GM23338 (cell line): Measurements from ENCODE around the gene SNRNP200. TPM values are rescaled to one million over a fixed set of nuclear protein-coding genes. Genes with fewer than 3 reads are reported as not detected.

Experiments used
- ATAC-seq: fragments of 200-7000 bp; cut with Tn5 transposase; 3 replicates; pipeline ENCODE4 v1.9.1; 2020
- DNase-seq: peaks from one replicate; pipeline ENCODE4 v3.0.0-alpha.2; 2015; ENCODE audit warnings: low spot score
- H2AFZ ChIP-seq: fragments of 200-600 bp; sonication (generic); 2 replicates; pipeline ENCODE4 v1.8.0; 2016; ENCODE audit warnings: antibody characterized with exemption, mild to moderate bottlenecking, moderate library complexity
- H3F3A ChIP-seq: fragments of 200-600 bp; sonication (generic); replicated peaks from 2 replicates; pipeline ENCODE4 v1.8.0; 2017; ENCODE audit warnings: antibody characterized with exemption, mixed run types, low read depth
- H3K27ac ChIP-seq: fragments of 200-600 bp; sonication (generic); 2 replicates; pipeline ENCODE4 v1.6.1; 2016; ENCODE audit warnings: low read depth
- H3K27me3 ChIP-seq: fragments of 200-600 bp; sonication (generic); 2 replicates; pipeline ENCODE4 v1.8.0; 2016; ENCODE audit warnings: mild to moderate bottlenecking, mixed run types, moderate library complexity; ENCODE audit not compliant: insufficient read depth
- H3K36me3 ChIP-seq: fragments of 200-600 bp; sonication (generic); 2 replicates; pipeline ENCODE4 v1.8.0; 2016; ENCODE audit warnings: mild to moderate bottlenecking; ENCODE audit not compliant: insufficient read depth
- H3K4me1 ChIP-seq: fragments of 200-600 bp; sonication (generic); 2 replicates; pipeline ENCODE4 v1.8.0; 2016; ENCODE audit warnings: mild to moderate bottlenecking, moderate library complexity; ENCODE audit not compliant: insufficient read depth
- H3K4me2 ChIP-seq: fragments of 200-600 bp; sonication (generic); 2 replicates; pipeline ENCODE4 v1.7.1; 2017; ENCODE audit warnings: mixed run types
- H3K4me3 ChIP-seq: fragments of 200-600 bp; sonication (generic); 2 replicates; pipeline ENCODE4 v1.6.1; 2016; ENCODE audit warnings: mixed run types
- H3K79me2 ChIP-seq: fragments of 200-600 bp; sonication (generic); replicated peaks from 2 replicates; pipeline ENCODE4 v1.8.0; 2017; ENCODE audit warnings: mild to moderate bottlenecking; ENCODE audit not compliant: insufficient read depth
- H3K9me2 ChIP-seq: fragments of 200-600 bp; sonication (generic); 2 replicates; pipeline ENCODE4 v1.8.0; 2017; ENCODE audit not compliant: insufficient read depth
- H4K20me1 ChIP-seq: fragments of 200-600 bp; sonication (generic); replicated peaks from 2 replicates; pipeline ENCODE4 v1.8.0; 2017; ENCODE audit warnings: mild to moderate bottlenecking; ENCODE audit not compliant: insufficient read depth
- H3K27ac Mint-ChIP-seq: 2 replicates; pipeline ENCODE4 v1.8.0; 2020; ENCODE audit warnings: inconsistent platforms, mild to moderate bottlenecking, moderate library complexity, mixed read lengths
- H3K27me3 Mint-ChIP-seq: 3 replicates; pipeline ENCODE4 v1.8.0; 2022; ENCODE audit warnings: low read depth, mild to moderate bottlenecking, moderate library complexity, mixed read lengths, inconsistent platforms; ENCODE audit not compliant: insufficient read depth, poor library complexity
- H3K36me3 Mint-ChIP-seq: 3 replicates; pipeline ENCODE4 v1.8.0; 2021; ENCODE audit warnings: low read depth, mild to moderate bottlenecking, inconsistent platforms, moderate library complexity, mixed read lengths
- H3K4me1 Mint-ChIP-seq: 3 replicates; pipeline ENCODE4 v1.8.0; 2020; ENCODE audit warnings: mild to moderate bottlenecking, inconsistent platforms, mixed read lengths
- H3K4me3 Mint-ChIP-seq: 3 replicates; pipeline ENCODE4 v1.8.0; 2021; ENCODE audit warnings: moderate library complexity, mild to moderate bottlenecking, inconsistent platforms, mixed read lengths
- H3K9me3 Mint-ChIP-seq: 3 replicates; pipeline ENCODE4 v1.8.0; 2020; ENCODE audit warnings: moderate library complexity, mild to moderate bottlenecking, inconsistent platforms, mixed read lengths
- CREB1 ChIP-seq: fragments of 250-450 bp; sonication (Bioruptor Pico); IDR thresholded peaks from 2 replicates; pipeline ENCODE4 v1.5.0; 2020; ENCODE audit warnings: low read depth, mild to moderate bottlenecking, moderate library complexity
- CTCF ChIP-seq, 2 experiments: fragments of 200-600 bp in 1 of 2; sonication (generic) in 1 of 2; conservative IDR thresholded peaks; 2 replicates each; pipeline versions ENCODE4 v1.5.1 to v1.6.1; 2016 to 2017; ENCODE audit warnings: antibody characterized with exemption in 2 of 2, low read depth in 2 of 2, mild to moderate bottlenecking in 2 of 2, moderate library complexity in 1 of 2
- NANOG ChIP-seq: IDR thresholded peaks from 2 replicates; pipeline ENCODE4 v1.6.1; 2016; ENCODE audit warnings: antibody characterized with exemption, borderline replicate concordance
- POLR2AphosphoS5 ChIP-seq: IDR thresholded peaks from 2 replicates; pipeline ENCODE4 v1.6.1; 2016; ENCODE audit warnings: antibody characterized with exemption, low read depth
- STAT1 ChIP-seq: IDR thresholded peaks from one replicate; pipeline ENCODE4 v1.6.1; 2016; ENCODE audit warnings: antibody characterized with exemption; ENCODE audit not compliant: unreplicated experiment
- ZNF462 ChIP-seq: fragments of 250-450 bp; sonication (Bioruptor Pico); IDR thresholded peaks from 2 replicates; pipeline ENCODE4 v1.5.0; 2020; ENCODE audit warnings: mild to moderate bottlenecking, moderate library complexity
- polyA plus RNA-seq: library from polyadenylated mRNA; unstranded; fragments of >200 nt; fragmentation: Nextera tagmentation; extraction: Ambion mirVana; gene quantifications from 2 replicates; pipeline ENCODE4 v1.2.1, GENCODE V29; 2016
- total RNA-seq: library from RNA; depleted of rRNA; stranded (reverse); fragments of >200 nt; shearing (Covaris generic); gene quantifications from 2 replicates; pipeline ENCODE4 v1.2.3, GENCODE V29; 2014

SNRNP200 gene
- total and polyA plus RNA-seq, 2 experiments from 2014 or later = 70.7 to 179 TPM

DNA sequence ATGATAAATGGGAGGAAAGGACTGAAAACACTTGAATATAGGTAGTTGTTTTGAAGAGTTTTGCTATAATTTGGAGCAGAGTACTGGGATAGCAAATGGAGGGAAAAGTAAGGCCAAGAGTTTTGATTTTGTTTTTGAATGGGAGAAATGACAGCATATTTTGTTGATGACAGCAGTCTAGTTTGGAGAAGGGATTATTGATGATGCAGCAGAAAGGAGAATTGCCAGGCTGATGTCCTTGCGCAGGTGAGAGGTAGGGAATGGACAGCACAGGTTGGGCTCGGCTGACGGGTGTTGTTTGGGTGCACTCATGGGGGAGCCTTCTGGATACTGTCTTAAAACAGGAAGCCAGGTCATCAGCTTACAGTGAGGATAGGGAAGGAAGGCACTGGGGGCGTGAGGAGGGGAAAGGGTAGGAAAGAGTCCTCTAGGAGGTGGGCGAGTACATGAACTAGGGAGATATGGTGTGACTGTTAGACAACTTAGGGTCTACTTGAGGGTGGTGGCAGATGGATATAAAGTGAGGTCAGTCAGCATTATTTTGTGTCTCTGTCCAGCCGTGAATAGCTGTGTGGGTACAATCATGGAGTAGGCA lies 40.6 kb upstream of the SNRNP200 start:
- H3K27ac ChIP-seq = no peak overlapping the region
- Mint-ChIP-seq H3K27me3 (no peaks in the 10 kb centered on the region), H3K36me3 (peaks cover 92% of the 10 kb centered on the region), H3K9me3 (no peaks in the 10 kb centered on the region), H3K27ac (no peak overlapping the region), H3K4me3 (no peak overlapping the region), H3K4me1 (no peaks in the 10 kb centered on the region)
- H3K9me2 ChIP-seq = no peaks in the 10 kb centered on the region
- peaks cover 13% of the 10 kb centered on the region for H3K79me2 ChIP-seq
- no peak overlapping the region for H2AFZ ChIP-seq
- peaks cover 49% of the 10 kb centered on the region for H3K36me3 ChIP-seq
- H3K4me3 ChIP-seq = no peak overlapping the region
- no peaks in the 10 kb centered on the region for H3K27me3 ChIP-seq
- TF ChIP-seq POLR2AphosphoS5 = no peak
- no peaks in the 10 kb centered on the region for H3F3A ChIP-seq
- ATAC-seq = no peak
- H3K4me2 ChIP-seq = no peak overlapping the region
- no peaks in the 10 kb centered on the region for H3K4me1 ChIP-seq
- peaks cover 16% of the 10 kb centered on the region for H4K20me1 ChIP-seq
- no peak for DNase-seq

DNA sequence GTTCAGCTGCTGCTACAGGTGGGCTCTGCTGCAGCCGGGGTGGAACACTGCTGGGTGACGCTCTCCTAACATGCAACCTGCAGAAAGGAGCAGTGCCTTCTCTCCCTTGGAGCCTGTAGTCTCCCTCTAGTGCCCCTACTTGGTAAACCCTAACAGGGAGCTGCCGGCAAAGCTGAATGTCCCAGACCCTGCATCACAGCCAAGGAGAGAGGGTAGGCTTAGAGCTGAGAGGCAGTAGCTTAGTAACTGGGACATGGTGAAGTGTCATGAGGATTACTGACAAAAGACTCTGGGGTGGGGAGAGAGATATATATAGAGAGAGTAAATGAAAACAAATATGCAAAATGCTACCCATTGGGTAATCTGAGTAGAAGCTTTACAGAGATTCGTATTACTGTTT lies 40.1 kb upstream of the SNRNP200 start:
- H3K27me3 Mint-ChIP-seq = no peaks in the 10 kb centered on the region
- H3K36me3 Mint-ChIP-seq = peaks cover 90% of the 10 kb centered on the region

GRCh38 chr2:96344011-96344410 lies 38.7 kb upstream of the SNRNP200 start:
- Histone ChIP-seq H3K36me3 (peaks cover 38% of the 10 kb centered on the region), H3K9me2 (no peaks in the 10 kb centered on the region), H3K4me3 (no peak overlapping the region), H3K79me2 (peaks cover 33% of the 10 kb centered on the region), H3F3A (no peaks in the 10 kb centered on the region), H3K27me3 (no peaks in the 10 kb centered on the region), H3K4me1 (no peaks in the 10 kb centered on the region), H3K27ac (no peak overlapping the region), H4K20me1 (peaks cover 27% of the 10 kb centered on the region), H3K4me2 (no peak overlapping the region), H2AFZ (no peak overlapping the region)
- Mint-ChIP-seq H3K4me3 (no peak overlapping the region), H3K9me3 (no peaks in the 10 kb centered on the region), H3K27me3 (no peaks in the 10 kb centered on the region), H3K4me1 (no peaks in the 10 kb centered on the region), H3K36me3 (peaks cover 83% of the 10 kb centered on the region), H3K27ac (no peak overlapping the region)
- no peak for ATAC-seq
- DNase-seq = no peak
- TF ChIP-seq ZNF462 (CRISPR knock-in tag) (no peak), NANOG (no peak), CREB1 (CRISPR knock-in tag) (no peak), STAT1 (no peak)

More for the DNA sequence above, 40.1 kb upstream of the SNRNP200 start:
- no peak overlapping the region for H3K4me3 Mint-ChIP-seq
- Histone ChIP-seq H3K27me3 (no peaks in the 10 kb centered on the region), H2AFZ (no peak overlapping the region), H4K20me1 (peaks cover 21% of the 10 kb centered on the region), H3K36me3 (peaks cover 48% of the 10 kb centered on the region), H3K79me2 (peaks cover 18% of the 10 kb centered on the region), H3K4me2 (no peak overlapping the region), H3K9me2 (no peaks in the 10 kb centered on the region), H3K4me3 (no peak overlapping the region), H3K27ac (no peak overlapping the region), H3K4me1 (no peaks in the 10 kb centered on the region), H3F3A (no peaks in the 10 kb centered on the region)
- no peaks in the 10 kb centered on the region for H3K9me3 Mint-ChIP-seq
- no peaks in the 10 kb centered on the region for H3K4me1 Mint-ChIP-seq
- no peak overlapping the region for H3K27ac Mint-ChIP-seq
- TF ChIP-seq CTCF (conservative IDR thresholded peaks at IDR 0.05; ENCODE audit: low read depth in 2 of 2) (peak; percentile 21 to 54; a peak in 2 of 4 replicates), NANOG (no peak)
- ATAC-seq (peak; percentile 89), DNase-seq (peak; percentile 58)
